Hematopoietic multipotent progenitor cell treated with erythropoietin and hydrocortisone succinate and interleukin-3 and kit ligand, for 15 days (in vitro differentiated cells): Measurements from ENCODE around the gene GMNC.
A peak's percentile ranks its signal among the peaks of the same experiment; 100 is the strongest.

Source experiments
- DNase-seq: peaks from one replicate; pipeline ENCODE4 v3.0.0-alpha.2; 2015; ENCODE audit warnings: low spot score

Gene GMNC

GRCh38 chr3:190848870-190849269 is 13.6 kb downstream of the GMNC start:
- DNase-seq, result no peak

GRCh38 chr3:190847436-190847835 is 15.1 kb downstream of the GMNC start:
- DNase-seq, result no peak

GRCh38 chr3:190840146-190840545 is 22.3 kb downstream of the GMNC start:
- no peak for DNase-seq

GRCh38 chr3:190831225-190831624 is 31.3 kb downstream of the GMNC start:
- no peak for DNase-seq

GRCh38 chr3:190830031-190830430 is 32.5 kb downstream of the GMNC start:
- no peak for DNase-seq

GRCh38 chr3:190826018-190826417 is 36.5 kb downstream of the GMNC start:
- no peak for DNase-seq

- DNase-seq, result no peak
Observed at GRCh38 chr3:190825386-190826016, 37.0 kb downstream of the GMNC start.

- peak; percentile 15 for DNase-seq
Observed at GRCh38 chr3:190811775-190812480, 50.6 kb downstream of the GMNC start.

- DNase-seq, result no peak
Observed at GRCh38 chr3:190810957-190811356, 51.5 kb downstream of the GMNC start.

GRCh38 chr3:190809351-190809750 is 53.1 kb downstream of the GMNC start:
- no peak for DNase-seq

- DNase-seq, result no peak
Observed at GRCh38 chr3:190807719-190808375, 54.6 kb downstream of the GMNC start.
